GM12878 (cell line): ENCODE measurements around the gene OSBPL10. TPM values are rescaled to one million over a fixed set of nuclear protein-coding genes. Genes with fewer than 3 reads are reported as not detected.

Experiments
- ATAC-seq: fragments of 200-7000 bp; cut with Tn5 transposase; 3 replicates; pipeline ENCODE4 v1.9.1; 2020; ENCODE audit warnings: mild to moderate bottlenecking, moderate library complexity
- BruUV-seq: library from RNA; stranded (reverse); fragments of 400-500 nt; replicated peaks from 2 replicates; lab custom pipeline; 2021; lab: Mats Ljungman, UMichigan
- CTCF ChIA-PET: fragments of 300-600 bp; sonication (Branson Sonifier 250); formaldehyde crosslinking; extraction: SDS; loops from one replicate; lab custom pipeline; 2021; ENCODE audit warnings: inconsistent platforms; lab: Yijun Ruan, JAX
- POLR2A ChIA-PET: fragments of 350-600 bp; formaldehyde crosslinking; extraction: SDS; loops from one replicate; lab custom pipeline; 2021; ENCODE audit warnings: inconsistent platforms; lab: Charles Lee
- RAD21 ChIA-PET: fragments of 300-600 bp; sonication (Branson Sonifier 250); formaldehyde crosslinking; loops from one replicate; lab custom pipeline; 2023; ENCODE audit warnings: antibody characterized with exemption; ENCODE audit not compliant: unreplicated experiment; lab: Charles Lee
- SMC1A ChIA-PET: fragments of 300-600 bp; sonication (Branson Sonifier 250); formaldehyde crosslinking; loops from one replicate; lab custom pipeline; 2023; ENCODE audit not compliant: unreplicated experiment, uncharacterized antibody; lab: Charles Lee
- DNase-seq: peaks from one replicate; pipeline ENCODE4 v3.0.0-alpha.2; 2011; ENCODE audit warnings: low read depth, low spot score
- FAIRE-seq: peaks from 3 replicates; lab custom pipeline; 2011; peaks lifted over from hg19 to GRCh38; lab: Jason Lieb, UNC
- H2AFZ ChIP-seq: 2 replicates; pipeline ENCODE4 v1.6.0; 2011; ENCODE audit warnings: low read depth, low read length, control low read depth; ENCODE audit not compliant: control insufficient read depth
- H3K27ac ChIP-seq: 2 replicates; pipeline ENCODE4 v1.5.1; 2011; ENCODE audit warnings: control low read depth; ENCODE audit not compliant: control insufficient read depth, insufficient read depth
- H3K27me3 ChIP-seq, 2 experiments: replicated peaks in 1 of 2; 2 replicates each; pipeline versions ENCODE4 v1.6.0 to v1.6.1; 2011; ENCODE audit warnings: low read length in 1 of 2; ENCODE audit not compliant: control insufficient read depth in 2 of 2, insufficient read depth in 2 of 2
- H3K36me3 ChIP-seq, 2 experiments: 2 replicates each; pipeline ENCODE4 v1.5.1; 2011; ENCODE audit warnings: low read length in 1 of 2; ENCODE audit not compliant: control insufficient read depth in 2 of 2, insufficient read depth in 2 of 2
- H3K4me1 ChIP-seq: 2 replicates; pipeline ENCODE4 v1.6.1; 2011; ENCODE audit warnings: mild to moderate bottlenecking, low read length, moderate library complexity, mixed read lengths; ENCODE audit not compliant: control insufficient read depth, insufficient read depth
- H3K4me2 ChIP-seq: 2 replicates; pipeline ENCODE4 v1.6.0; 2011; ENCODE audit warnings: control low read depth; ENCODE audit not compliant: control insufficient read depth, insufficient read depth
- H3K4me3 ChIP-seq: fragments of 200-600 bp; sonication (generic); 2 replicates; pipeline ENCODE4 v1.5.1; 2016
- H3K79me2 ChIP-seq: 2 replicates; pipeline ENCODE4 v1.6.0; 2011; ENCODE audit warnings: low read length; ENCODE audit not compliant: control insufficient read depth, insufficient read depth
- H3K9ac ChIP-seq: 2 replicates; pipeline ENCODE4 v1.8.0; 2011; ENCODE audit warnings: low read length, control low read depth, mixed read lengths; ENCODE audit not compliant: control insufficient read depth, insufficient read depth
- H3K9me3 ChIP-seq: replicated peaks from 3 replicates; pipeline ENCODE4 v1.5.1; 2011; ENCODE audit warnings: mild to moderate bottlenecking, low read length; ENCODE audit not compliant: control insufficient read depth, insufficient read depth
- H4K20me1 ChIP-seq: 2 replicates; pipeline ENCODE4 v1.6.0; 2011; ENCODE audit not compliant: control insufficient read depth, insufficient read depth
- EZH2 ChIP-seq: IDR thresholded peaks from 2 replicates; pipeline ENCODE4 v1.6.1; 2012; ENCODE audit warnings: low read depth, mild to moderate bottlenecking, control low read depth, inconsistent platforms, low read length, borderline replicate concordance; ENCODE audit not compliant: control insufficient read depth
- FOXK2 ChIP-seq: fragments of 450-650 bp; IDR thresholded peaks from 2 replicates; pipeline ENCODE4 v1.6.1; 2017; ENCODE audit warnings: mild to moderate bottlenecking, moderate library complexity
- HCFC1 ChIP-seq: fragments of 150-350 bp; IDR thresholded peaks from 2 replicates; pipeline ENCODE4 v1.6.1; 2014; ENCODE audit warnings: low read length
- MTA3 ChIP-seq: IDR thresholded peaks from 2 replicates; pipeline ENCODE4 v1.6.1; 2012; ENCODE audit warnings: low read length, inconsistent platforms, borderline replicate concordance
- MYB ChIP-seq: fragments of 150-350 bp; IDR thresholded peaks from 2 replicates; pipeline ENCODE4 v1.6.1; 2014; ENCODE audit warnings: mild to moderate bottlenecking, low read depth, low read length, borderline replicate concordance
- NR2F1 ChIP-seq: fragments of 450-650 bp; conservative IDR thresholded peaks from 2 replicates; pipeline ENCODE4 v1.6.1; 2017; ENCODE audit warnings: mild to moderate bottlenecking
- RAD21 ChIP-seq: IDR thresholded peaks from 2 replicates; pipeline ENCODE4 v1.6.1; 2011; ENCODE audit warnings: mild to moderate bottlenecking, low read depth, low read length, moderate library complexity; ENCODE audit not compliant: insufficient read depth
- SIX5 ChIP-seq: IDR thresholded peaks from 2 replicates; pipeline ENCODE4 v1.6.1; 2011; ENCODE audit warnings: mild to moderate bottlenecking, low read depth, low read length, moderate library complexity; ENCODE audit not compliant: severe bottlenecking
- SRF ChIP-seq, 2 experiments: IDR thresholded peaks; 2 replicates each; pipeline ENCODE4 v1.6.1; 2011; ENCODE audit warnings: low read depth in 2 of 2, low read length in 2 of 2, mild to moderate bottlenecking in 1 of 2, moderate library complexity in 1 of 2
- TBL1XR1 ChIP-seq: IDR thresholded peaks from 2 replicates; pipeline ENCODE4 v1.6.1; 2012; ENCODE audit warnings: low read depth, low read length, improper control_type of control experiment
- ZBED1 ChIP-seq: IDR thresholded peaks from 2 replicates; pipeline ENCODE4 v1.6.1; 2016; ENCODE audit warnings: borderline replicate concordance
- ZNF384 ChIP-seq: IDR thresholded peaks from 2 replicates; pipeline ENCODE4 v1.6.1; 2012; ENCODE audit warnings: low read depth, mild to moderate bottlenecking, low read length, improper control_type of control experiment, borderline replicate concordance
- WGBS: methylation state at CpG from one replicate; pipeline ENCODE4 v1.1.6; 2016; ENCODE audit warnings: low lambda C conversion rate; ENCODE audit not compliant: insufficient replicate concordance, insufficient coverage; ENCODE audit errors: missing lambda C conversion rate; 5-methylcytosine and 5-hydroxymethylcytosine counted together
- in situ Hi-C: fragments of 300-500 bp; cut with MboI; formaldehyde crosslinking; loops from 9 replicates; pipeline ENCODE4 v1.14.3; 2018; ENCODE audit warnings: mixed read lengths
- intact Hi-C: fragments of 100-400 bp; cut with micrococcal nuclease; formaldehyde crosslinking; loops from one replicate; pipeline ENCODE4 v1.14.2; 2022; ENCODE audit not compliant: unreplicated experiment
- polyA plus RNA-seq, 11 experiments: library from polyadenylated mRNA; depleted of rRNA in 4 of 11; unstranded in 6 of 11; stranded (reverse) in 5 of 11; fragments of >200 nt; fragmentation: Nextera tagmentation in 4 of 11; fragmentation: Illumina TruSeq in 1 of 11; extraction: Ambion mirVana in 4 of 11; extraction: Trizol in 1 of 11; gene quantifications; 1 replicate in 1 of 11; 2 replicates in 10 of 11; pipeline versions ENCODE4 v1.2.1 to v1.2.3, GENCODE V29; 2011 to 2016; ENCODE audit warnings: inconsistent platforms in 2 of 11, missing spikeins in 2 of 11, low read depth in 1 of 11
- total RNA-seq, 4 experiments: library from RNA; depleted of rRNA in 3 of 4; stranded (reverse); fragments of >200 nt in 3 of 4; fragmentation: Illumina TruSeq in 1 of 4; extraction: Trizol in 1 of 4; gene quantifications; 2 replicates each; pipeline versions ENCODE4 v1.2.1 to v1.2.3, GENCODE V29; 2013 to 2021
- TF ChIP-seq, protein P1 (sequence below): IDR thresholded peaks from 2 replicates; pipeline ENCODE4 v1.6.1; 2011; ENCODE audit warnings: low read depth, mild to moderate bottlenecking, low read length, moderate library complexity, borderline replicate concordance; ENCODE audit errors: extremely low read depth
- TF ChIP-seq, protein P2 (sequence below): fragments of 450-650 bp; formaldehyde crosslinking; IDR thresholded peaks from 2 replicates; pipeline ENCODE4 v1.5.0; 2022; ENCODE audit warnings: mild to moderate bottlenecking, missing genetic modification characterization
- TF ChIP-seq, protein P3 (sequence below): IDR thresholded peaks from 2 replicates; pipeline ENCODE4 v1.6.1; 2012; ENCODE audit warnings: low read depth, low read length, improper control_type of control experiment
- TF ChIP-seq, protein P4 (sequence below): fragments of 450-650 bp; IDR thresholded peaks from 2 replicates; pipeline ENCODE4 v1.6.1; 2017; ENCODE audit warnings: low read depth, mild to moderate bottlenecking, moderate library complexity

Gene OSBPL10
- total and polyA plus RNA-seq, 10 of the 15 experiments (the other 5 are each of a cell fraction or from before 2014, with no cell fraction given), result 0.03 to 0.25 (median 0.09) TPM; not detected in 5

DNA sequence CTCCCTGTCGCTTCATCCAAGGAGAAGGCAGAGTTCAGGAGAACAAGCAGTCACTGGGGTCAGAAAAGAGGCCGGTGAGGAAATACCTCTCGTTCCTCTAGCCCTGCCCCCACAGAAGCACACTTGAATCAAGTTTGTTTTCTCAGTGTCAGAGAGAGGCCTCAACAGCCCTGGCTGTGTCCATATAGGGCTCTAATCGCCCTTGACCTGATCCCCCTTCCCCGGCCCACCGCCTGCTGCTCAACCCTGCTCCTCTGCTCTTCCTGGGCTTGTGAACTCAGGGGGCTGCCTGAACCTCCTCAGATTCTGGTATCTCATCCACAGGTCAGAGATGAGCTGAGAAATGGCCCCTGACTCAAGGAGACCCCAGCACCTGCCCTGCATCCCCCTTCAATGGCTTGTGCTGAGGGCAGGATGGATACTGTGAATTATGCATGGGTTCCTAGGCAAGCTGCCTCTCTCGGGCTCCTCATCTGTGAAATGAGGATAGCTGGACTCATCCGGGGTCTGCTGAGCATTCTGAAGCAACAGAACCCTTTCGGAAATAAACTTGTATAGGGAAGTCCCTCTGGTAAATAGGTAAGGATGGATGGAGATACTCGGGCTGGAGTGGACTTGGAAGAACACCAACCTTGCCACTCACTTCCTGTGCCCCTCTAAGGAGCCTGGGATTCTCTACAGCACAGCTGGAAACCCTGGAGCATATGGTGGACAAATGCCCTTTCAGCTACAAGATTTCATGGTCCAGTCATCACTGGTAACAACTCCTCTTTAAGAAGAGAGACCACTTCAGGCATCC is 300.8 kb downstream of the OSBPL10 start:
- ChIA-PET RAD21 (no interaction called here), CTCF (no interaction called here), SMC1A (no interaction called here), POLR2A (no interaction called here)
- Histone ChIP-seq H2AFZ (no peak overlapping the region), H3K36me3 (no peaks in the 10 kb centered on the region), H3K27me3 (no peaks in the 10 kb centered on the region), H3K27ac (no peak overlapping the region), H3K4me3 (no peak overlapping the region), H3K4me2 (no peak overlapping the region), H4K20me1 (no peaks in the 10 kb centered on the region), H3K9ac (no peak overlapping the region), H3K79me2 (no peaks in the 10 kb centered on the region), H3K9me3 (no peaks in the 10 kb centered on the region; the same call in 2 of the 3 replicates), H3K4me1 (no peaks in the 10 kb centered on the region)
- TF ChIP-seq SRF (IDR thresholded peaks at IDR 0.05; ENCODE audit: low read depth in 2 of 2, low read length in 2 of 2) (no peak), RAD21 (no peak), EZH2 (no peak), ZBED1 (no peak), TBL1XR1 (no peak), FOXK2 (no peak), HCFC1 (no peak), MTA3 (no peak), MYB (no peak), ZNF384 (no peak), SIX5 (no peak), NR2F1 (no peak)
- TF ChIP-seq, protein P1, sequence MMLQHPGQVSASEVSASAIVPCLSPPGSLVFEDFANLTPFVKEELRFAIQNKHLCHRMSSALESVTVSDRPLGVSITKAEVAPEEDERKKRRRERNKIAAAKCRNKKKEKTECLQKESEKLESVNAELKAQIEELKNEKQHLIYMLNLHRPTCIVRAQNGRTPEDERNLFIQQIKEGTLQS, result no peak
- TF ChIP-seq, protein P2, sequence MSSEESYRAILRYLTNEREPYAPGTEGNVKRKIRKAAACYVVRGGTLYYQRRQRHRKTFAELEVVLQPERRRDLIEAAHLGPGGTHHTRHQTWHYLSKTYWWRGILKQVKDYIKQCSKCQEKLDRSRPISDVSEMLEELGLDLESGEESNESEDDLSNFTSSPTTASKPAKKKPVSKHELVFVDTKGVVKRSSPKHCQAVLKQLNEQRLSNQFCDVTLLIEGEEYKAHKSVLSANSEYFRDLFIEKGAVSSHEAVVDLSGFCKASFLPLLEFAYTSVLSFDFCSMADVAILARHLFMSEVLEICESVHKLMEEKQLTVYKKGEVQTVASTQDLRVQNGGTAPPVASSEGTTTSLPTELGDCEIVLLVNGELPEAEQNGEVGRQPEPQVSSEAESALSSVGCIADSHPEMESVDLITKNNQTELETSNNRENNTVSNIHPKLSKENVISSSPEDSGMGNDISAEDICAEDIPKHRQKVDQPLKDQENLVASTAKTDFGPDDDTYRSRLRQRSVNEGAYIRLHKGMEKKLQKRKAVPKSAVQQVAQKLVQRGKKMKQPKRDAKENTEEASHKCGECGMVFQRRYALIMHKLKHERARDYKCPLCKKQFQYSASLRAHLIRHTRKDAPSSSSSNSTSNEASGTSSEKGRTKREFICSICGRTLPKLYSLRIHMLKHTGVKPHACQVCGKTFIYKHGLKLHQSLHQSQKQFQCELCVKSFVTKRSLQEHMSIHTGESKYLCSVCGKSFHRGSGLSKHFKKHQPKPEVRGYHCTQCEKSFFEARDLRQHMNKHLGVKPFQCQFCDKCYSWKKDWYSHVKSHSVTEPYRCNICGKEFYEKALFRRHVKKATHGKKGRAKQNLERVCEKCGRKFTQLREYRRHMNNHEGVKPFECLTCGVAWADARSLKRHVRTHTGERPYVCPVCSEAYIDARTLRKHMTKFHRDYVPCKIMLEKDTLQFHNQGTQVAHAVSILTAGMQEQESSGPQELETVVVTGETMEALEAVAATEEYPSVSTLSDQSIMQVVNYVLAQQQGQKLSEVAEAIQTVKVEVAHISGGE (CRISPR knock-in tag), result no peak
- TF ChIP-seq, protein P3, sequence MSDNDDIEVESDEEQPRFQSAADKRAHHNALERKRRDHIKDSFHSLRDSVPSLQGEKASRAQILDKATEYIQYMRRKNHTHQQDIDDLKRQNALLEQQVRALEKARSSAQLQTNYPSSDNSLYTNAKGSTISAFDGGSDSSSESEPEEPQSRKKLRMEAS, result no peak
- TF ChIP-seq, protein P4, sequence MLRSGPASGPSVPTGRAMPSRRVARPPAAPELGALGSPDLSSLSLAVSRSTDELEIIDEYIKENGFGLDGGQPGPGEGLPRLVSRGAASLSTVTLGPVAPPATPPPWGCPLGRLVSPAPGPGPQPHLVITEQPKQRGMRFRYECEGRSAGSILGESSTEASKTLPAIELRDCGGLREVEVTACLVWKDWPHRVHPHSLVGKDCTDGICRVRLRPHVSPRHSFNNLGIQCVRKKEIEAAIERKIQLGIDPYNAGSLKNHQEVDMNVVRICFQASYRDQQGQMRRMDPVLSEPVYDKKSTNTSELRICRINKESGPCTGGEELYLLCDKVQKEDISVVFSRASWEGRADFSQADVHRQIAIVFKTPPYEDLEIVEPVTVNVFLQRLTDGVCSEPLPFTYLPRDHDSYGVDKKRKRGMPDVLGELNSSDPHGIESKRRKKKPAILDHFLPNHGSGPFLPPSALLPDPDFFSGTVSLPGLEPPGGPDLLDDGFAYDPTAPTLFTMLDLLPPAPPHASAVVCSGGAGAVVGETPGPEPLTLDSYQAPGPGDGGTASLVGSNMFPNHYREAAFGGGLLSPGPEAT, result no peak
- no peak for FAIRE-seq
- in situ Hi-C loops (no loop called here), intact Hi-C loops (no loop called here)
- no peak for DNase-seq
- WGBS, result 51% methylated on average over 10 of the region's 10 CpGs
- BruUV-seq, result no TSS peak
- no peak for ATAC-seq
